GM21576 (cell line): ENCODE data around the gene OR5P2.
A peak's percentile ranks its signal among the peaks of the same experiment; 100 is the strongest.
"Not testable (repeated sequence)": the region's sequence is repeated elsewhere in the genome, so short reads cannot be mapped to it uniquely, and the experiment has no call there.

Source experiments
- ATAC-seq: cut with Tn5 transposase; IDR thresholded peaks from one replicate; pipeline ENCODE4 v1.9.1; 2021; ENCODE audit warnings: mild to moderate bottlenecking, moderate library complexity; ENCODE audit not compliant: unreplicated experiment

Gene OR5P2, protein sequence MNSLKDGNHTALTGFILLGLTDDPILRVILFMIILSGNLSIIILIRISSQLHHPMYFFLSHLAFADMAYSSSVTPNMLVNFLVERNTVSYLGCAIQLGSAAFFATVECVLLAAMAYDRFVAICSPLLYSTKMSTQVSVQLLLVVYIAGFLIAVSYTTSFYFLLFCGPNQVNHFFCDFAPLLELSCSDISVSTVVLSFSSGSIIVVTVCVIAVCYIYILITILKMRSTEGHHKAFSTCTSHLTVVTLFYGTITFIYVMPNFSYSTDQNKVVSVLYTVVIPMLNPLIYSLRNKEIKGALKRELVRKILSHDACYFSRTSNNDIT

DNA sequence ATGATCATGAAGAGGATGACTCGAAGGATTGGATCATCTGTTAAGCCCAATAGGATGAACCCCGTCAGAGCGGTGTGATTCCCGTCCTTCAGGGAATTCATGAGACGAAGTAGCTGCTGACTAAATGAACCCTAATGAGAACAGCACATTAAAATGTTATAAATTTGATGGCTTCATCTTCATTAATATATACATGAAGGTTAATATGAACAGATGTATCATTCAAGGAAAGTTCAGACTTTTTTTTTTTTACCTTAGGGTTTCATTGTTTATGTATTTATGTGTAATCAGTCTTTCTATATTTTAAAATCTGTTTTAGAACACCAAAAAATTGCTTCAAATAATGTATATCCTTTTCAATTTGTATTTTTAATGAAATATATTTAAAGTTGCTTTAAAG, at the start of gene OR5P2:
Gene OR5P2 (minus strand): TSS at position 101 of the 400 bp plus-strand sequence. CDS start 0 bp downstream, at position 101.
- ATAC-seq, result no peak

DNA sequence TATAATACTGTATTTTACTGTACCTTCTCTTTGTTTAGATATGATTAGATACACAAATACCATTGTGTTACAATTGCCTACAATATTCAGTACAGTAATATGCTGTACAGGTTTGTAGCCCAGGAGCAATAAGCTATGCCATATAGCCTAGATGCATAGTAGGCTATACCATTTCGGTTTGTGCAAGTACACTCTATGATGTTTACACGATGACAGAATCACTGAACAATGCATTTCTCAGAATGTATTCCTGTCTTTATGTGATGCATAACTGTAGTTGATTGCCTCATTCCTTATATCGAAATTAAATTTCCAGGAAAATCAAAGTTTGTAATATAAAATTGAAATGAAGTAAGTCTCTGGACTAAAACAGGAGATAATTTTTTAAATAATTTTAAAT, 49.3 kb upstream of the OR5P2 start:
- no peak for ATAC-seq

GRCh38 chr11:7844986-7845385, 48.2 kb upstream of the OR5P2 start:
- no peak for ATAC-seq

DNA sequence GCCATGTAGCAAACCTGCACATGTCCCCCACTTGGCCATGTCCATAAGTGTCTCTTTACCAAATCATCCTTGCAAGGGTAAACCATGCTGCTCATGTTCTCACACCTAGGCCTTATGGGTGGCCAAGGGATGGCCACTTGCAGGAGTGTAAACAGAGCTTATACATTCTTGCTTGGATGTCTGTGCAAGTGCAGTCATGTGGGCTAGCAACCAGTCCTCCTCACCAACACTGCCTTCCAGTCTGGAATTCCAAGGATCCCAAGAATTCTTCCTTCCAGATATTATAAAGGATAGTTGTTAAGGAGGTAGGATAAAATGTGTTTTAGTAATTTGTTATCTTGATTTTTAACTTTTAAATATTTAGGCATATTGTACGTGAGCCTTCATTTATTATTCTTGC, 47.8 kb upstream of the OR5P2 start:
- no peak for ATAC-seq

GRCh38 chr11:7840578-7840977, 43.8 kb upstream of the OR5P2 start:
- ATAC-seq, result no peak

DNA sequence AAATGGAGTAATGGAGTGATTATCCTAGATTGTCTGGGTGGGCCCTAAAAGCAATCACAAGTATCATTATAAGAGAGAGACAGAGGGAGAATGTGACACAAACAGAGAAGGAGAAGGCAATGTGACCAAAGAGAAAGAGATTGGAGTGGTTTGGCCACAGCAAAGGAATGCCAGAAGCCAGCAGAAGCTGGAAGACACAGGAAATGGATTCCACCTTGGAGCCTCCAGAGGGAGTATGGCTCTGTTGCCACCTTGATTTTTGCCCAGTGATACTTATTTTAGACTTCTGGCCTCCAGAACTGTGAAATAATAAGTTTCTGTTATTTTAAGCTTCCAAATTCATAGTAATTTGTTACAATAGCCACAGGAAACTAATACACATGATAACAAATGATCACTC, 36.8 kb upstream of the OR5P2 start:
- ATAC-seq, result no peak

DNA sequence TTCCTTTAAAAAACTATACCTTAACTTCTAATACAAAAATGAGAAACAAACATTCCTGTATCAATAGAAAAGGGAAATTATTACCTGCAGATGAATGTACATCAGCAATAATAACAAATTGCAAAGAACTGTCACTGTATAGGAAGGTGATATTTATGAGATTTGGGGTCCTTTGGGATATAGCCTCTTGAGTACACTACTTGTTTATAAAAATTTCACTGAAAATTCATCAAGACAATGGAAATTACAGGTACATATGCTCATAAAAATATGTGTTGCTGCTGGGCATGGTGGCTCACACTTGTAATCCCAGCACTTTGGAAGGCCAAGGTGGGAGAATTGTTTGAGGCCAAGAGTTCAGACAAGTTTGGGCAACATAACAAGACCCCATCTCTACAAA, 34.0 kb upstream of the OR5P2 start, which contains the start of gene OR5P3:
Gene OR5P3 (minus strand): TSS at position 101 of the 400 bp plus-strand sequence.
- ATAC-seq, result no peak

DNA sequence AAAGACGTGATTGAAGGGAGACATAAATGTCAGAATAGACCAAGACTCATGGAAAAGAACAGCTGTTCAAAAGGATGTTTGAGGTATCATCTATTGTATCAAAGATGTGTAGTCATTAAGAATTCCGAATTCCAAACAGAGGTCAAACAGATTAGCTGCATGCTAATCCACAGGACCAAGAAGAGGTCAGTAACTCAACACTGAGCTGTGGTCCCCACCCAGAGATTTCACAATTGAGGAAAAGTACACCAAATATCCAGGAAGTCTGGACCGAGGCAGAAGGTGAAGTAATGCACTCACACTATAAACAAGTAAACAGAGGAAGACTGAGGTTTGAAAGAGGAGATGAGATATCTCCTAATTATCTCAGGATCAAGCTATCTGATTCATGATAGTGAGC, 29.6 kb upstream of the OR5P2 start:
- no peak for ATAC-seq

- ATAC-seq, result not testable (repeated sequence)
Observed at GRCh38 chr11:7820417-7820816, 23.7 kb upstream of the OR5P2 start.

DNA sequence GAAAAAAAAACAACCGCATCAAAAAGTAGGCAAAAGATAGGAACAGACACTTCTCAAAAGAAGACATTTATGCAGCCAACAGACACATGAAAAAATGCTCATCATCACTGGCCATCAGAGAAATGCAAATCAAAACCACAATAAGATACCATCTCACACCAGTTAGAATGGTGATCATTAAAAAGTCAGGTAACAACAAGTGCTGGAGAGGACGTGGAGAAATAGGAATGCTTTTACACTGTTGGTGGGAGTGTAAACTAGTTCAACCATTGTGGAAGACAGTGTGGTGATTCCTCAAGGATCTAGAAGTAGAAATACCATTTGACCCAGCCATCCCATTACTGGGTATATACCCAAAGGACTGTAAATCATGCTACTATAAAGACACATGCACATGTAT, 18.2 kb upstream of the OR5P2 start:
- ATAC-seq, result not testable (repeated sequence)

DNA sequence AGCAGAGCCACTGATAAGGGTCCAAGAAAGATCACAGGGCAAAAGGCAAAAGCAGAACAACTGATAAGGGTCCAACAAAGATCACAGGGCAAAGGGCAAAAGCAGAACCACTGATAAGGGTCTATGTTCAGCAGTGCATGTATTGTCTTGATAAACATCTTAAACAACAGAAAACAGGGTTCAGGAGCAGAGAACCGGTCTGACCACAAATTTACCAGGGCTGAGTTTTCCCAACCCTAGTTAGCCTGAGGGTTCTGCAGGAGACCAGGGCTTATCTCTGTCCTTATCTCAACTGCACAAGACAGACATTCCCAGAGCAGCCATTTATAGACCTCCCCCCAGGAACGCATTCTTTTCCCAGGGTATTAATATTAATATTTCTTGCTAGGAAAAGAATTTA, 13.6 kb upstream of the OR5P2 start:
- not testable (repeated sequence) for ATAC-seq

DNA sequence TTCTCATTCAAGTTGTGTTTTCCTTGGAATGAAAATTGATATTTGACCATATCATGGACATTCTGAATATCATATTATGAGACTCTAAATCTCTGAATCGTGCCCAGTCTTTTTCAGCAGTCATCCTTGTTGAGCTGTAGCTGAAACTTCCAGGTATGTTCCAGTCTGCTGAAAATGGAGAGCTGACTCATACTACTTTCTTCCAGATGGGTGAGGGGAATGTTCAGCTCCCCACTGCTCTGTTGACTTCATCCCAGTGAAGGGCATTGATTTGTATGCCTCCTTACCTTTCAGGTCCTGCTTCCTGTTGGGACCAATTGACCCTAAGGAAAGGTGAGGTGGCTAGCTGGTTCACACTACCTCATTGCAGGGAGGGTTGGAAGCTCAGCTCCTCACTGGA, 3.5 kb downstream of the OR5P2 start:
- ATAC-seq, result no peak

DNA sequence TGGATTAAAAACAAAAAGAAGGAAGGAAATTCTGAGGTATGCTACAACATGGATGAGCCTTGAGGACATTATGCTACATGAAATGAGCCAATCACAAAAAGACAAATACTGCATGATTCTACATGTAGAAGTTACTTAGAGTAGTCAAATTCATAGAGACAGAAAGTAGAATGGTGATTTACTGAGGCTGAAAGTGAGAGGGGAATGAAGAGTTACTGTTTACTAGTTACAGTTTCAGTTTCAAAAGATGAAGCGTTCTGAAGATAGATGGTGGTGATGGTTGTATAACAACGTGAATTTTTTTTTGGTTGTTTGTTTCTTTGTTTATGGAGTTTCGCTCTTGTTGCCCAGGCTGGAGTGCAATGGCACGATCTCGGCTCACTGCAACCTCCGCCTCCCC, 9.5 kb downstream of the OR5P2 start:
- peak; percentile 99 for ATAC-seq

DNA sequence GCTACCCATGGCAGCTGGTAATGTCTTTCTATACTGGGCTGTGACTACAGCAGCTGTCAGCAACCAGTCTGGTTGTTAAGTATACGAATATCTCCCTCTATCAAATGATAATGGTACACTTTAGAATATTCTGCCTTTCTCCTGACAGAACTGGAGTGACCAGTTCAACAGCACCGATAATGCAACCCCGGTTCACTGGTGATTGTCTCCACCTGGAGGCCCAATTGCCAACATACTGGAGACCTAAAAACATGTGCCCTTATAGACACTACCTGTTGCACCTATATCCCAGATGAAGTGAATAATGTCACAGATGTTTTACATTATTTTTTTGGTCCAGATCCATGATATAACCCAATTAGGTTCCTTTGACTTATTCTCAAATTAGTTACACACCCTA, 21.1 kb downstream of the OR5P2 start:
- ATAC-seq, result no peak

GRCh38 chr11:7764301-7764700, 32.4 kb downstream of the OR5P2 start:
- ATAC-seq, result not testable (repeated sequence)

- ATAC-seq, result no peak
Observed at GRCh38 chr11:7759010-7759409, 37.7 kb downstream of the OR5P2 start.

DNA sequence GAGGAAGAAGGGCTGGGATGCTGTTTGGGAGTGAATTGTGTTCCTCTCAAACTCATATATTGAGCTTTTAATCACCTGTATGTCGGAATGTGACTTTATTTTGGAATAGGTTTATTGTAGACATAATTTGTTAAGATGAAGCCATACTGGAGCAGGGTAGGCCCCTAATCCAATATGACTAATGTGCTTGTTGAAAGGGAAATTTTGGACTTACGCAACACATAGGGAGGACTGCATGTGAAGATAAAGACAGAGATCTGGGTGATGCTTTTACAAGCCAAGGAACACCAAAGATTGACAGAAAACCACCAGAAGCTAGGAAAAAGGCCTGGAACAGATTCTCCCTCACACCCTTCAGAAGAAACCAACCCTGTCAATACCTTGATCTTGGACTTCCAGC, 47.3 kb downstream of the OR5P2 start:
- ATAC-seq, result no peak
